ENCODE measurements around the gene KRT16.
"Not testable (repeated sequence)": the region's sequence is repeated elsewhere in the genome, so short reads cannot be mapped to it uniquely, and the experiment has no call there.

The KRT16 gene

GRCh38 chr17:41613277-41614082, 913 bp upstream of the KRT16 start:
- no peak for DNase-seq

GRCh38 chr17:41610965-41611640, 1.5 kb downstream of the KRT16 start:
- no peak for DNase-seq

GRCh38 chr17:41610061-41610517, 2.5 kb downstream of the KRT16 start:
- not testable (repeated sequence) for DNase-seq

- not testable (repeated sequence) for DNase-seq
Observed at GRCh38 chr17:41606930-41607329, 5.6 kb downstream of the KRT16 start.

GRCh38 chr17:41602524-41602923, 10.0 kb downstream of the KRT16 start:
- no peak for DNase-seq

GRCh38 chr17:41600318-41600717, 12.2 kb downstream of the KRT16 start:
- DNase-seq = no peak

GRCh38 chr17:41599680-41600079, 12.9 kb downstream of the KRT16 start:
- DNase-seq = no peak

- DNase-seq = no peak
Observed at GRCh38 chr17:41595585-41595984, 17.0 kb downstream of the KRT16 start.

- no peak for DNase-seq
Observed at GRCh38 chr17:41594363-41594915, 18.1 kb downstream of the KRT16 start.

- no peak for DNase-seq
Observed at GRCh38 chr17:41593306-41593981, 19.1 kb downstream of the KRT16 start.

- DNase-seq = no peak
Observed at GRCh38 chr17:41592601-41593305, 19.8 kb downstream of the KRT16 start.

- no peak for DNase-seq
Observed at GRCh38 chr17:41589301-41589700, 23.3 kb downstream of the KRT16 start.

GRCh38 chr17:41588126-41588810, 24.3 kb downstream of the KRT16 start:
- DNase-seq = no peak

GRCh38 chr17:41586863-41587495, 25.6 kb downstream of the KRT16 start, which contains the start of gene KRT14:
Gene KRT14, minus strand, starts transcription at chr17:41586895. Its CDS starts 61 bp downstream, at chr17:41586834.
- no peak for DNase-seq

- peak; percentile 46 for DNase-seq
Observed at GRCh38 chr17:41585301-41586056, 27.1 kb downstream of the KRT16 start.

GRCh38 chr17:41584331-41584927, 28.1 kb downstream of the KRT16 start:
- not testable (repeated sequence) for DNase-seq

GRCh38 chr17:41583137-41584127, 29.1 kb downstream of the KRT16 start:
- no peak for DNase-seq

- not testable (repeated sequence) for DNase-seq
Observed at GRCh38 chr17:41582061-41582968, 30.3 kb downstream of the KRT16 start.
